Measurements from ENCODE around the gene PIWIL1.

- TF ChIP-seq YY1 (IDR thresholded peaks at IDR 0.05; ENCODE audit: insufficient read depth, insufficient read length) (no peak), ZNF274 (IDR thresholded peaks at IDR 0.05; ENCODE audit: low read depth, low read length) (no peak)
These were observed 33.9 kb upstream of the PIWIL1 start for GRCh38 chr12:130303781-130304180.

Measured in NT2/D1 (cell line).